Ramos (cell line): ENCODE results near the gene TSSC4.

Experiments
- in situ Hi-C: fragments of 300-500 bp; cut with MboI; formaldehyde crosslinking; loops from one replicate; pipeline ENCODE4 v1.14.3; 2022; ENCODE audit warnings: low sequenced_read_pairs; ENCODE audit not compliant: unreplicated experiment

Gene TSSC4

GRCh38 chr11:2368851-2369180 is 31.7 kb upstream of the TSSC4 start:
- in situ Hi-C loops, result no loop called here

- in situ Hi-C loops, result no loop called here
Observed at GRCh38 chr11:2369320-2369719, 31.2 kb upstream of the TSSC4 start.

GRCh38 chr11:2369896-2370295 is 30.7 kb upstream of the TSSC4 start:
- in situ Hi-C loops, result no loop called here

- in situ Hi-C loops, result loop anchor here (25.0 kb wide), 1 partner anchor 1562 kb away; the partner anchor contains the start of genes PIDD1, PNPLA2 and RPLP2
Observed at GRCh38 chr11:2374456-2375201, 25.9 kb upstream of the TSSC4 start.

- in situ Hi-C loops, result loop anchor here (25.0 kb wide), 1 partner anchor 1563 kb away; the partner anchor contains the start of genes PIDD1, PNPLA2 and RPLP2
Observed at GRCh38 chr11:2375341-2375853, 25.2 kb upstream of the TSSC4 start.

GRCh38 chr11:2375964-2376551 is 24.5 kb upstream of the TSSC4 start:
- in situ Hi-C loops, result loop anchor here (25.0 kb wide), 1 partner anchor 1564 kb away; the partner anchor contains the start of genes PIDD1, PNPLA2 and RPLP2

- in situ Hi-C loops, result loop anchor here (25.0 kb wide), 1 partner anchor 1565 kb away; the partner anchor contains the start of genes PIDD1, PNPLA2 and RPLP2
Observed at GRCh38 chr11:2376751-2377451, 23.6 kb upstream of the TSSC4 start, which contains the start of gene CD81. CD81 (plus strand) TSS chr11:2377310; CDS start chr11:2377550, 240 bp downstream.

- in situ Hi-C loops, result loop anchor here (25.0 kb wide), 1 partner anchor 1565 kb away; the partner anchor contains the start of genes PIDD1, PNPLA2 and RPLP2
Observed at GRCh38 chr11:2377511-2378443, 22.8 kb upstream of the TSSC4 start.

- in situ Hi-C loops, result loop anchor here (25.0 kb wide), 1 partner anchor 1566 kb away; the partner anchor contains the start of genes PIDD1, PNPLA2 and RPLP2
Observed at GRCh38 chr11:2378527-2379210, 21.9 kb upstream of the TSSC4 start.

GRCh38 chr11:2379466-2380174 is 20.9 kb upstream of the TSSC4 start:
- in situ Hi-C loops, result loop anchor here (25.0 kb wide), 1 partner anchor 1567 kb away; the partner anchor contains the start of genes PIDD1, PNPLA2 and RPLP2

- in situ Hi-C loops, result loop anchor here (25.0 kb wide), 1 partner anchor 1568 kb away; the partner anchor contains the start of genes PIDD1, PNPLA2 and RPLP2
Observed at GRCh38 chr11:2380396-2380795, 20.2 kb upstream of the TSSC4 start.

- in situ Hi-C loops, result loop anchor here (25.0 kb wide), 1 partner anchor 1569 kb away; the partner anchor contains the start of genes PIDD1, PNPLA2 and RPLP2
Observed at GRCh38 chr11:2380807-2381350, 19.7 kb upstream of the TSSC4 start.

GRCh38 chr11:2381494-2382128 is 18.9 kb upstream of the TSSC4 start:
- in situ Hi-C loops, result loop anchor here (25.0 kb wide), 1 partner anchor 1569 kb away; the partner anchor contains the start of genes PIDD1, PNPLA2 and RPLP2

GRCh38 chr11:2382129-2382517 is 18.4 kb upstream of the TSSC4 start:
- in situ Hi-C loops, result loop anchor here (25.0 kb wide), 1 partner anchor 1570 kb away; the partner anchor contains the start of genes PIDD1, PNPLA2 and RPLP2

GRCh38 chr11:2382936-2383851 is 17.4 kb upstream of the TSSC4 start:
- in situ Hi-C loops, result loop anchor here (25.0 kb wide), 1 partner anchor 1571 kb away; the partner anchor contains the start of genes PIDD1, PNPLA2 and RPLP2
